OCI-LY1 (cell line): ENCODE data around the gene SLC27A3.

Experiments
- H2AFZ ChIP-seq: fragments of 200-600 bp; sonication (generic), shearing (Covaris generic); 2 replicates; pipeline ENCODE4 v1.6.0; 2014; ENCODE audit warnings: antibody characterized with exemption, mild to moderate bottlenecking, low read length
- H3F3A ChIP-seq: fragments of 200-600 bp; sonication (generic), shearing (Covaris generic); 2 replicates; pipeline ENCODE4 v1.6.0; 2014; ENCODE audit warnings: mild to moderate bottlenecking, antibody characterized with exemption, low read length, moderate library complexity; ENCODE audit not compliant: insufficient read depth
- H3K27ac ChIP-seq: fragments of 200-600 bp; sonication (generic); 2 replicates; pipeline ENCODE4 v1.5.1; 2014; ENCODE audit warnings: low read length, mixed run types, mild to moderate bottlenecking, low read depth; ENCODE audit not compliant: poor library complexity, severe bottlenecking
- H3K27me3 ChIP-seq: fragments of 200-600 bp; sonication (generic); 2 replicates; pipeline ENCODE4 v1.6.0; 2014; ENCODE audit warnings: antibody characterized with exemption, mild to moderate bottlenecking, low read length, moderate library complexity; ENCODE audit not compliant: insufficient read depth
- H3K36me3 ChIP-seq: fragments of 200-600 bp; sonication (generic); 2 replicates; pipeline ENCODE4 v1.6.1; 2014; ENCODE audit warnings: mild to moderate bottlenecking, antibody characterized with exemption, low read length, moderate library complexity, mixed read lengths; ENCODE audit not compliant: insufficient read depth
- H3K4me1 ChIP-seq: fragments of 200-600 bp; sonication (generic); 2 replicates; pipeline ENCODE4 v1.5.1; 2014; ENCODE audit warnings: mild to moderate bottlenecking, low read length, moderate library complexity; ENCODE audit not compliant: insufficient read depth, severe bottlenecking
- H3K4me2 ChIP-seq: fragments of 200-600 bp; sonication (generic), shearing (Covaris generic); 2 replicates; pipeline ENCODE4 v1.6.1; 2014; ENCODE audit warnings: low read length
- H3K4me3 ChIP-seq: fragments of 200-600 bp; sonication (generic); 2 replicates; pipeline ENCODE4 v1.5.1; 2014; ENCODE audit warnings: low read length, low read depth, mild to moderate bottlenecking, mixed read lengths; ENCODE audit not compliant: poor library complexity, severe bottlenecking
- H3K79me2 ChIP-seq: fragments of 200-600 bp; shearing (Covaris generic); 2 replicates; pipeline ENCODE4 v1.6.1; 2016; ENCODE audit warnings: mixed run types, low read length, mixed read lengths; ENCODE audit not compliant: insufficient read depth
- H3K9ac ChIP-seq: fragments of 200-600 bp; sonication (generic), shearing (Covaris generic); 2 replicates; pipeline ENCODE4 v1.6.1; 2014; ENCODE audit warnings: mild to moderate bottlenecking, low read length, mixed read lengths
- H3K9me2 ChIP-seq: fragments of 200-600 bp; sonication (generic), shearing (Covaris generic); 2 replicates; pipeline ENCODE4 v1.6.1; 2014; ENCODE audit warnings: low read depth, mild to moderate bottlenecking, low read length, mixed read lengths
- H3K9me3 ChIP-seq: fragments of 200-600 bp; shearing (Covaris generic); 2 replicates; pipeline ENCODE4 v1.6.1; 2014; ENCODE audit warnings: low read length, mixed read lengths
- H4K20me1 ChIP-seq: fragments of 200-600 bp; sonication (generic), shearing (Covaris generic); 2 replicates; pipeline ENCODE4 v1.6.0; 2016; ENCODE audit warnings: mild to moderate bottlenecking, low read length; ENCODE audit not compliant: insufficient read depth
- EZH2 ChIP-seq: fragments of 200-600 bp; sonication (generic), shearing (Covaris generic); IDR thresholded peaks from 2 replicates; pipeline ENCODE4 v1.8.0; 2017; ENCODE audit warnings: borderline replicate concordance, mixed run types, mild to moderate bottlenecking, antibody characterized with exemption, low read length, moderate library complexity, mixed read lengths
- TF ChIP-seq, protein P1 (sequence below): fragments of 200-600 bp; sonication (generic), shearing (Covaris generic); IDR thresholded peaks from 2 replicates; pipeline ENCODE4 v1.5.1; 2017; ENCODE audit warnings: mild to moderate bottlenecking, antibody characterized with exemption, low read length, moderate library complexity, mixed read lengths

The SLC27A3 gene

DNA sequence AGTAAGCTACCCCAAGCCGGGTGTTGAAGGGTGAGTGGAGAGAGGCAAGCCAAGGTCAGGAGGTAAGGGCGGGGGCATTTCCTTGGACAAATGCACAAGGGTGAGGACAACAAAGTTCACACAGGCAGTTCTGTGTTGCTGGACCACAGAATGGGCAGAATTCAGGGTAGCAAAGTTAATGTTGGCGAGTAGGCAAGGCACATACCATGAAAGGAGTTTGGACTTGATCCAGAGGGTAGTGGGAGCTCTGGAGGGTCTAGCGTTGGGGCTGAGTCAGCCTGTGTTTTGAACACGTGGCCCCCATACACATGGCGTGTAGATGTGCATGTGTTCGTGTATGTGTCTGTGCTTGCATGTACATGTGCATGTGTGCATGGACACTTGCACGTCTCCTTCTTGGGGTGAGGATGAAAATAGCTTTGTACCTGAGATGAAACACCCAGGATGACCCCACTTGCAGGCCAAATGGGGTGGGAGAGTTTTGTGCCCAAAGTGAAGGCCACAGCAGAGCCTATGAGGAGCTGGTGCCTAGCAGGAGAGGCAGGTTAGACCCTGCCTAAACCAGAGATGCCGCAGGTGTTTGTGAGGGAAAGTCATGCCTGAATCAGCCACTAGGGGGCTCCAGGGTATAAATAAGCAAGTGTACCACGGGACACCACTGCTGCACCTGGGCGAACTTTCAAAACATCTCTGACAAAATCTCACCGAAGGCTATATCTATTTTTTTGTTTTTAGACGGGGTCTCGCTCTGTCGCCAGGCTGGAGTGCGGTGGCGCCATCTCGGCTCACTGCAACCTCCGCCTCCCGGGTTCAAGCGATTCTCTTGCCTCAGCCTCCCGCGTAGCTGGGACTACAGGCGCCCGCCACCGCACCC is 21.8 kb downstream of the SLC27A3 start:
- TF ChIP-seq, protein P1, sequence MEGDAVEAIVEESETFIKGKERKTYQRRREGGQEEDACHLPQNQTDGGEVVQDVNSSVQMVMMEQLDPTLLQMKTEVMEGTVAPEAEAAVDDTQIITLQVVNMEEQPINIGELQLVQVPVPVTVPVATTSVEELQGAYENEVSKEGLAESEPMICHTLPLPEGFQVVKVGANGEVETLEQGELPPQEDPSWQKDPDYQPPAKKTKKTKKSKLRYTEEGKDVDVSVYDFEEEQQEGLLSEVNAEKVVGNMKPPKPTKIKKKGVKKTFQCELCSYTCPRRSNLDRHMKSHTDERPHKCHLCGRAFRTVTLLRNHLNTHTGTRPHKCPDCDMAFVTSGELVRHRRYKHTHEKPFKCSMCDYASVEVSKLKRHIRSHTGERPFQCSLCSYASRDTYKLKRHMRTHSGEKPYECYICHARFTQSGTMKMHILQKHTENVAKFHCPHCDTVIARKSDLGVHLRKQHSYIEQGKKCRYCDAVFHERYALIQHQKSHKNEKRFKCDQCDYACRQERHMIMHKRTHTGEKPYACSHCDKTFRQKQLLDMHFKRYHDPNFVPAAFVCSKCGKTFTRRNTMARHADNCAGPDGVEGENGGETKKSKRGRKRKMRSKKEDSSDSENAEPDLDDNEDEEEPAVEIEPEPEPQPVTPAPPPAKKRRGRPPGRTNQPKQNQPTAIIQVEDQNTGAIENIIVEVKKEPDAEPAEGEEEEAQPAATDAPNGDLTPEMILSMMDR, result peak; percentile 80
- no peak for TF ChIP-seq EZH2
- no peaks in the 10 kb centered on the region for H3K9me3 ChIP-seq
- no peaks in the 10 kb centered on the region for H4K20me1 ChIP-seq
- H3K27ac ChIP-seq, result peak overlapping the region; percentile 31
- H3K79me2 ChIP-seq, result no peaks in the 10 kb centered on the region
- H3K9me2 ChIP-seq, result no peaks in the 10 kb centered on the region
- H3K4me2 ChIP-seq, result no peak overlapping the region; the same call in 1 of the 2 replicates
- H3F3A ChIP-seq, result peaks cover 5% of the 10 kb centered on the region; the same call in 1 of the 2 replicates
- no peak overlapping the region for H3K9ac ChIP-seq
- H3K4me1 ChIP-seq, result peaks cover 11% of the 10 kb centered on the region
- H2AFZ ChIP-seq, result no peak overlapping the region
- no peaks in the 10 kb centered on the region for H3K27me3 ChIP-seq
- H3K4me3 ChIP-seq, result peak overlapping the region; percentile 29
- H3K36me3 ChIP-seq, result no peaks in the 10 kb centered on the region

DNA sequence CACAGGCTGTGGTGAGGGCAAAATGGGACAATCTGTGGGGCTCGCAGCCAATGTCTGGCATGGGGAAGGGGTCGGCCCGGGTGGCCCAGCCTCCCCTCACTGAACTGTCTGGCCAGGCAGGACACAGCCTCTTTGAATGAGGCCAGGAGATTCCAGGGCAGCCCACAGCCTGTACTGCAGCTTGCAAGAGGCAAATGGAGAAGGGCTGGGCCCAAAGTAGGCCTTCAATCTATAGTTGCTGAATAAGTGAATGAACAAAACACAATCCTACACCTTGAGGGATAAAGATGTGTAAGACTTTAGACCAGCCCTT is 23.2 kb downstream of the SLC27A3 start:
- TF ChIP-seq, protein P1, result no peak
- TF ChIP-seq EZH2, result no peak
- Histone ChIP-seq H3K4me2 (no peak overlapping the region), H3K27ac (peak overlapping the region; percentile 48), H3K9ac (no peak overlapping the region), H3K4me1 (peaks cover 11% of the 10 kb centered on the region), H3K9me3 (no peaks in the 10 kb centered on the region), H3K9me2 (no peaks in the 10 kb centered on the region), H4K20me1 (no peaks in the 10 kb centered on the region), H3K36me3 (no peaks in the 10 kb centered on the region), H2AFZ (no peak overlapping the region), H3F3A (peaks cover 5% of the 10 kb centered on the region; the same call in 1 of the 2 replicates), H3K79me2 (no peaks in the 10 kb centered on the region), H3K4me3 (no peak overlapping the region), H3K27me3 (no peaks in the 10 kb centered on the region)

DNA sequence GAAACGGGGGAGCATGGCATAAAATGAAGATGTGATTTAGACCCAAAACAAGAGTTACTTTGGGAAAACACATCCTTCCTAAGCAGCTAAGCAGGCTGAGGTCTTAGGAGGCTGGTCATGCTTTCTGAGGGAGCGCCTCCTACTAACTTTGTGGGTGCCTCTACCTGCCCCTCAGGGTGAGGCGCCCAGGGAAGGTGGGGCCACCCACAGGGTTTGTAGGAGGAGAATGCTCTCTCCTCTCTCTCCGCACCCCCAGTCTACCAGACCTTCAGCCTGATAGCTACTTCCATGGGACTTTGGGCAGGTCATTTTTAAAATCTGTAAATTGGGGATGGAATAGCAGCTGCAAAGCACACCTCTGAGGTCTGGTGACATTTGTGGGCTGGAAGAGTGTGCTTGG is 23.8 kb downstream of the SLC27A3 start:
- H3K9me2 ChIP-seq, result no peaks in the 10 kb centered on the region
- H3K9ac ChIP-seq, result no peak overlapping the region
- H4K20me1 ChIP-seq, result no peaks in the 10 kb centered on the region
- no peaks in the 10 kb centered on the region for H3K36me3 ChIP-seq
- H3K79me2 ChIP-seq, result no peaks in the 10 kb centered on the region
- H3K4me1 ChIP-seq, result peaks cover 11% of the 10 kb centered on the region
- H3K27me3 ChIP-seq, result no peaks in the 10 kb centered on the region
- no peak overlapping the region for H3K27ac ChIP-seq
- no peak for TF ChIP-seq EZH2
- TF ChIP-seq, protein P1, result no peak
- H3K9me3 ChIP-seq, result no peaks in the 10 kb centered on the region
- no peak overlapping the region for H3K4me2 ChIP-seq
- peaks cover 5% of the 10 kb centered on the region; the same call in 1 of the 2 replicates for H3F3A ChIP-seq
- no peak overlapping the region for H3K4me3 ChIP-seq
- no peak overlapping the region for H2AFZ ChIP-seq
